ENCODE measurements around the gene TMED1. TPM values are rescaled to one million over a fixed set of nuclear protein-coding genes. Genes with fewer than 3 reads are reported as not detected.

TMED1 gene
- total RNA-seq, 1 experiment from 2014 or later: 32.3 TPM

- no peaks in the 10 kb centered on the region for H3K79me2 ChIP-seq (ENCODE audit: insufficient read depth, low read length)
- H3T11ph ChIP-seq (ENCODE audit: low read length): no peak overlapping the region
- no peak overlapping the region for H2BK15ac ChIP-seq (ENCODE audit: low read depth, low read length)
- Mint-ChIP-seq H3K27me3 (ENCODE audit: low read depth) (no peaks in the 10 kb centered on the region), H3K27ac (peak overlapping the region in 1 of 3 experiments; percentile 48; a peak in 1 of 7 replicates), H3K4me1 (no peaks in the 10 kb centered on the region), H3K9me3 (no peaks in the 10 kb centered on the region), H3K36me3 (ENCODE audit: insufficient read depth in 1 of 3, low read depth in 3 of 3) (peaks cover 18 to 60% (median 58%) of the 10 kb centered on the region in 3 experiments; a peak in 6 of 7 replicates), H3K4me3 (no peak overlapping the region)
- no peak overlapping the region for H2AFZ ChIP-seq (ENCODE audit: low read length)
- H3K56ac ChIP-seq (ENCODE audit: insufficient read length, low read depth, low read length): no peak overlapping the region
- H3K27ac ChIP-seq (ENCODE audit: insufficient read length, low read depth, low read length): no peak overlapping the region
- no peak overlapping the region for H3K4ac ChIP-seq (ENCODE audit: low read depth, low read length)
- no peak overlapping the region for H2BK12ac ChIP-seq (ENCODE audit: insufficient read length, low read depth, low read length)
- no peaks in the 10 kb centered on the region for H4K20me1 ChIP-seq (ENCODE audit: control insufficient read depth, insufficient read depth, insufficient read length)
- H3K27me3 ChIP-seq (ENCODE audit: insufficient read depth, low read length): no peaks in the 10 kb centered on the region
- WGBS (ENCODE audit: extremely low coverage, insufficient read length, low lambda C conversion rate): no CpG with 5 or more reads among the region's 5 CpGs
- no peak overlapping the region for H3K14ac ChIP-seq (ENCODE audit: insufficient read depth, low read length)
- no peaks in the 10 kb centered on the region for H3K79me1 ChIP-seq (ENCODE audit: insufficient read depth, low read depth, low read length, poor library complexity, severe bottlenecking)
- DNase-seq: no peak
- H4K8ac ChIP-seq (replicated peaks; ENCODE audit: insufficient read length, low read depth, low read length): no peak overlapping the region
- H2BK5ac ChIP-seq (ENCODE audit: insufficient read length, low read length): no peak overlapping the region
- no peaks in the 10 kb centered on the region for H3K23me2 ChIP-seq (ENCODE audit: insufficient read length, low read depth, low read length, poor library complexity, severe bottlenecking)
- H3K9ac ChIP-seq (ENCODE audit: extremely low read depth, insufficient read length, low read length): no peak overlapping the region
- H3K4me2 ChIP-seq (ENCODE audit: insufficient read depth, insufficient read length, low read length): no peak overlapping the region
- no peaks in the 10 kb centered on the region for H3K9me3 ChIP-seq (ENCODE audit: control insufficient read depth, low read depth, low read length)
- no peaks in the 10 kb centered on the region for H3K4me1 ChIP-seq (ENCODE audit: insufficient read depth, low read length)
- no peak overlapping the region for H4K91ac ChIP-seq (ENCODE audit: insufficient read length, low read depth, low read length)
- no peak overlapping the region for H2BK20ac ChIP-seq (ENCODE audit: low read depth, low read length, poor library complexity, severe bottlenecking)
- no peak for TF ChIP-seq CTCF (conservative IDR thresholded peaks at IDR 0.05)
- H2BK120ac ChIP-seq (ENCODE audit: low read depth, low read length, poor library complexity, severe bottlenecking): no peak overlapping the region
- H2AK5ac ChIP-seq (ENCODE audit: insufficient read length, low read length): no peak overlapping the region
- H3K23ac ChIP-seq (ENCODE audit: insufficient read length, low read depth, low read length): no peak overlapping the region
- H4K5ac ChIP-seq (ENCODE audit: insufficient read length, low read depth, low read length): no peak overlapping the region
- no peak overlapping the region for H3K18ac ChIP-seq (ENCODE audit: insufficient read length, low read depth, low read length)
Measured at GRCh38 chr19:10802479-10802878, 33.5 kb downstream of the TMED1 start.

All from H9 (cell line).